ENCODE results near the gene THADA.

Gene THADA

DNA sequence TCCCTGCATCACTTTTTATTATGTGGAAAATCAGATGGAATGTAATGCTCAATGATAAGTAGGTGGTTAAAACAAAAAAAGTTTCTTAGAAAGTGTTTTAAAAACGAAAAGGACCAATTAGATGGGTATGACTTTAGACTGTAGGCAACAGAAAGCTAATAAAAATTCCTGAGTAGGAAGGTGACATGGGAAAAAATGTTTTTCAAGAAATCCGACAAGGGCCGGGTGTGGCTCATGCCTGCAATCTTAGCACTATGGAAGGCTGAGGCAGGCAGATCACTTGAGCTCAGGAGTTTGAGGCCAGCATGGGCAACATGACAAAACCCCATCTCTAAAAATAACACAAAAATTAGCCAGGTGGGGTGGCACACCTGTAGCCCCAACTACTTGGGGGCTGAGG is 126.1 kb downstream of the THADA start:
- TF ChIP-seq, protein P1, sequence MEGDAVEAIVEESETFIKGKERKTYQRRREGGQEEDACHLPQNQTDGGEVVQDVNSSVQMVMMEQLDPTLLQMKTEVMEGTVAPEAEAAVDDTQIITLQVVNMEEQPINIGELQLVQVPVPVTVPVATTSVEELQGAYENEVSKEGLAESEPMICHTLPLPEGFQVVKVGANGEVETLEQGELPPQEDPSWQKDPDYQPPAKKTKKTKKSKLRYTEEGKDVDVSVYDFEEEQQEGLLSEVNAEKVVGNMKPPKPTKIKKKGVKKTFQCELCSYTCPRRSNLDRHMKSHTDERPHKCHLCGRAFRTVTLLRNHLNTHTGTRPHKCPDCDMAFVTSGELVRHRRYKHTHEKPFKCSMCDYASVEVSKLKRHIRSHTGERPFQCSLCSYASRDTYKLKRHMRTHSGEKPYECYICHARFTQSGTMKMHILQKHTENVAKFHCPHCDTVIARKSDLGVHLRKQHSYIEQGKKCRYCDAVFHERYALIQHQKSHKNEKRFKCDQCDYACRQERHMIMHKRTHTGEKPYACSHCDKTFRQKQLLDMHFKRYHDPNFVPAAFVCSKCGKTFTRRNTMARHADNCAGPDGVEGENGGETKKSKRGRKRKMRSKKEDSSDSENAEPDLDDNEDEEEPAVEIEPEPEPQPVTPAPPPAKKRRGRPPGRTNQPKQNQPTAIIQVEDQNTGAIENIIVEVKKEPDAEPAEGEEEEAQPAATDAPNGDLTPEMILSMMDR (IDR thresholded peaks at IDR 0.05): no peak
- Histone ChIP-seq H3K27ac (no peak overlapping the region), H3K9me3 (no peaks in the 10 kb centered on the region)

DNA sequence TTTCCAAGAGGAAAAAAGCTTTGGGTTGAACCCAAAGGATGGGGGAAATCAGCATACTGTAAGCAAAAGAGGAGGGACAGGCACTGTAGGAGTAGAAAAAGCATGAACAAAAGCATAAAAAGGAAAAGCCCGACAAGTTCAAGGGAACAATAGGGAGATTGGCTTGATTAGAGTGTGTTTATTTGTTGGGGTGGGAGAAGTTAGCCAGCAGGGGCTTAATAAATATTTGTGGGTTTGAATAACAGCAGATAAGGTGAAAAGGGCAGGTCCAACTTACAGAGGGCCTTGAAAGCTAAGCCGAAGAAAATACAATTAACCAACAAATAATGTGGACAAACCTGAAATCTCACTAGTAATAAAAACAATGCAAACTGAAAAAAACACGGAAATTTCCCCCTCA is 126.7 kb downstream of the THADA start:
- H3K4me1 ChIP-seq (ENCODE audit: control insufficient read depth in 1 of 2, insufficient read depth in 1 of 2, low read depth in 1 of 2, low read length in 1 of 2): no peaks in the 10 kb centered on the region
- no peak overlapping the region for H3K4me3 ChIP-seq (ENCODE audit: low read depth in 1 of 2, low read length in 1 of 2)
- TF ChIP-seq, protein P1 (IDR thresholded peaks at IDR 0.05): no peak
- H3K27me3 ChIP-seq: no peaks in the 10 kb centered on the region
- no peak overlapping the region for H3K27ac ChIP-seq
- no peaks in the 10 kb centered on the region for H3K9me3 ChIP-seq
- H3K36me3 ChIP-seq: no peaks in the 10 kb centered on the region

More for the DNA sequence above, 126.1 kb downstream of the THADA start:
- Histone ChIP-seq H3K27me3 (no peaks in the 10 kb centered on the region), H3K36me3 (no peaks in the 10 kb centered on the region), H3K4me3 (ENCODE audit: low read depth in 1 of 2, low read length in 1 of 2) (no peak overlapping the region), H3K4me1 (ENCODE audit: control insufficient read depth in 1 of 2, insufficient read depth in 1 of 2, low read depth in 1 of 2, low read length in 1 of 2) (no peaks in the 10 kb centered on the region)

DNA sequence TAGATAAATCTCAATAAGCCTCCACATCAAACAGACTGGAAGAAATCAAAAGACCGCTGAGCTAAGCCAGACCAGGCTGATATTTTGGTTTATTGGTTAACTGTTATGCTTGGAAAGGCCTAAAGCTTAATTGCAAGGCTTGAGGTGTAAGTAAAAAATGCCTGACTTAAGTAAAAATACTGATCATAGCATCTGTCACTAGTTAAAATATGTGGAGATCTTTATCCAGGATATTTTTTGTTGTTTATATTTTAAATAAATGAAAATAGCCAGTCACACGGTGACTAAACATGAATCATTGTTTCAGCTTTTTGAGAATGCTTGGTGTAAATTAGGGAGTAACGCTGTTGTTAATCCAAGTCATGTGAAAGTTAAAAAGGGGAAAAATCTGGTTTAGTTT is 127.9 kb downstream of the THADA start:
- H3K9me3 ChIP-seq: no peaks in the 10 kb centered on the region
- H3K27ac ChIP-seq: no peak overlapping the region

DNA sequence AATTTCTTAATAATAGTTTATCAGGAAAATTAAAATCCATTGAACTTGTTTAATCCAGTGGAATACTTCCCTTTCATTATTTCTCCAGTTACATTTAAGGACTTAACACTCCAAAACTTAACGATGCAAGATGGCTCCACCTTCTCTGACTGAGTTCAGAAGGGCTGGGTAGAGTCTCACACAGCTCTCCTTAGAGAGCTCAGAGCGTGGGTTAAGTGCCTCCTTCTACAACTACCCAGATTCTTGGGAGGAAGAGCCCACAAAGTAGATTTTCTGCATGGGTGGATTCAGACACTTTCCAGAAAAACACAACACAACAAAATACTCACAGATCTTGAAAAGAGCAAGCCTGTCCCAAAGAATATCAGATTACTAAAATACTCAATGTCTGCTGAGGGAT is 130.6 kb downstream of the THADA start:
- no peaks in the 10 kb centered on the region for H3K27me3 ChIP-seq
- no peaks in the 10 kb centered on the region for H3K36me3 ChIP-seq
- no peaks in the 10 kb centered on the region for H3K4me1 ChIP-seq (ENCODE audit: control insufficient read depth in 1 of 2, insufficient read depth in 1 of 2, low read depth in 1 of 2, low read length in 1 of 2)
- no peak overlapping the region for H3K4me3 ChIP-seq (ENCODE audit: low read depth in 1 of 2, low read length in 1 of 2)
- no peak overlapping the region for H3K27ac ChIP-seq
- H3K9me3 ChIP-seq: no peaks in the 10 kb centered on the region
- TF ChIP-seq, protein P1 (IDR thresholded peaks at IDR 0.05): no peak

More for the DNA sequence above, 127.9 kb downstream of the THADA start:
- no peaks in the 10 kb centered on the region for H3K27me3 ChIP-seq
- TF ChIP-seq, protein P1 (IDR thresholded peaks at IDR 0.05): no peak
- no peak overlapping the region for H3K4me3 ChIP-seq (ENCODE audit: low read depth in 1 of 2, low read length in 1 of 2)
- no peaks in the 10 kb centered on the region for H3K4me1 ChIP-seq (ENCODE audit: control insufficient read depth in 1 of 2, insufficient read depth in 1 of 2, low read depth in 1 of 2, low read length in 1 of 2)
- H3K36me3 ChIP-seq: no peaks in the 10 kb centered on the region

DNA sequence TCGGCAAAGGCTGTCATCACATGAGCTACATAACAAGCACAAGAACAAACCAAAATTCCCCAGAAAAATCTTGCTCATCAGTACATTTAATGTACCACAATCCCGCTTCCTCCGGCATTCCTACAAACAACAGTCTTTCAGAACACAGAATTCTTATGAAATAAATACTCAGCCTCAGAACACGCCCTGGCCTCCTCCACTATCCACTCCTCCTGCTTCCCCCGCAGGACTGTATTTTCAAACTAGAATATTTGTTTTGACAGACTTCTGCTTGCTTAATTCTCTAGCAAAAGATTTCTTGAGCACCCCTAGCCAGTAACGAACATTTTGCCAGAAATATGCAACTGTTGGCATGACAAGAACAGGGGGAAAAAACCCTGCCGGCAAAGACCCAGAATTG is 131.2 kb downstream of the THADA start:
- peaks cover 0 to under 1% of the 10 kb centered on the region in 2 experiments for H3K4me1 ChIP-seq (ENCODE audit: control insufficient read depth in 1 of 2, insufficient read depth in 1 of 2, low read depth in 1 of 2, low read length in 1 of 2)
- no peak overlapping the region for H3K27ac ChIP-seq
- no peaks in the 10 kb centered on the region for H3K9me3 ChIP-seq
- TF ChIP-seq, protein P1 (IDR thresholded peaks at IDR 0.05): no peak
- H3K4me3 ChIP-seq (ENCODE audit: low read depth in 1 of 2, low read length in 1 of 2): no peak overlapping the region
- H3K36me3 ChIP-seq: no peaks in the 10 kb centered on the region
- no peaks in the 10 kb centered on the region for H3K27me3 ChIP-seq

Data from neutrophil (primary cell).